NT2/D1 (cell line): ENCODE data around the gene ATMIN.

Source experiments
- YY1 ChIP-seq: IDR thresholded peaks from 2 replicates; pipeline ENCODE4 v1.6.1; 2011; ENCODE audit not compliant: insufficient read length, insufficient read depth
- ZNF274 ChIP-seq: IDR thresholded peaks from 2 replicates; pipeline ENCODE4 v1.6.1; 2011; ENCODE audit warnings: mild to moderate bottlenecking, low read depth, low read length

- TF ChIP-seq ZNF274 = no peak
- TF ChIP-seq YY1 = no peak
These were observed 521 bp downstream of the ATMIN start for GRCh38 chr16:81035975-81036750.
